NCI-H774 (cell line): ENCODE measurements around the gene ECEL1.
"Not testable (repeated sequence)": the region's sequence is repeated elsewhere in the genome, so short reads cannot be mapped to it uniquely, and the experiment has no call there.

Source experiments
- DNase-seq: peaks from one replicate; lab custom pipeline; 2025; lab: John Stamatoyannopoulos, UW

Gene ECEL1

GRCh38 chr2:232441922-232442321 lies 45.7 kb downstream of the ECEL1 start:
- DNase-seq, result not testable (repeated sequence)

- DNase-seq, result no peak
These were observed 46.4 kb downstream of the ECEL1 start for GRCh38 chr2:232441147-232441651.

DNA sequence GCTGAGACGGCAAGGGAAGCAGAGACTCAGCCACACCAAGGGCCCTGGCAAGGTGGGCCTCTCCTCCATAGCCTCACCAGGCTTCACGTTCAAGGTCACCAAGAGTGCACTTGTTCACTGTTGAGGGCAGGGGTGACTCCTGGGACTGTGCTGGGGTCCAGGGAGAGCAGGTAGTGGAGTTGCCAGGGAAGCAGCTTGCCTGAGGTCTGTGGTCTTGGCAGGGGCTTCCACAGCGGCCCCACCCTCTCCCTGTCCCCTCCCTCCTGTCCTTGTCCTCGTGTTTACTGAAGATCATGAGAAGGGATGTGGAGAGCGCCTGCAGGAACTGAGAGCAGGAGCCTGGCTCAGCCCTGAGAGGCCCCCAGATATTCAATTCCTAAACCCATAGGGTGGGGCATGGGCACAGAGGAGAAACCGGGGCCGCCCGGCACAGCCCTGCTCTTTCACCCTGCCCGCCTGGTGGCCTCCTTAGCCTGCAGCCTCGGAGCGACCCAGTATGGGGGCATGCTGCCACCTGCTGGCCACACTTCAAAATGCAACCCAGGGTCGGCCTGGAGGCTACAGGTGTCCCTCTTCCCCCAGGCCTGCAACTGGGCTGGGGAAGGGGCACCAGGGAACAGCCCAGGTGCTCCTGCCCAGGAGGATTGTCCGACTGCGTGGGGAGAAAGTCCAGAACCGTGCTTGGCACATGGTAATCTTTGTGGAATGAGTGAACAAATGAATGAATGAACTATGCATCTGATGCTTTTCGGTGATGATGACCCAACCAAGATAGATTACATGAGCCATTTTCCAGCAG lies 47.2 kb downstream of the ECEL1 start:
- peak; percentile 33 for DNase-seq

DNA sequence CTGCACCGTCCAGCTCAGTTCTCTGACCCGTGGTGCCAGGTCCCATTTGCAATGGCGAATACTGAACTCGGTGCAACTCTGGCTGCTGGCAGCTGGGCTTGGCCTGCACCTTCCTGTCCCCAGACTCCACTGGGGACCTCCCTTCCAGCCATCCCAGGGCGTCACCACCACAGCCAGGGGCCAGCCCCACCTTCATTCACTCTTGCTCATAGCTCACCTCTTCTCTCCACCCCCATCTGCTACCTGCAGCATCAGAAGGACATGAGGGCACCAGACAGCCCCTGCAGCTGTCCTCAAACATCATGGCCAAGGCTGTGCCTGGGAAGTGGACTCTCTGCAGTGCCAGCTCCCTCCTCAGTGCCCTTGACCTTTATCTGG lies 47.9 kb downstream of the ECEL1 start:
- no peak for DNase-seq

- DNase-seq, result peak; percentile 3
These were observed 48.5 kb downstream of the ECEL1 start for GRCh38 chr2:232438951-232439757.

- DNase-seq, result no peak
These were observed 49.5 kb downstream of the ECEL1 start for GRCh38 chr2:232438091-232438490.

DNA sequence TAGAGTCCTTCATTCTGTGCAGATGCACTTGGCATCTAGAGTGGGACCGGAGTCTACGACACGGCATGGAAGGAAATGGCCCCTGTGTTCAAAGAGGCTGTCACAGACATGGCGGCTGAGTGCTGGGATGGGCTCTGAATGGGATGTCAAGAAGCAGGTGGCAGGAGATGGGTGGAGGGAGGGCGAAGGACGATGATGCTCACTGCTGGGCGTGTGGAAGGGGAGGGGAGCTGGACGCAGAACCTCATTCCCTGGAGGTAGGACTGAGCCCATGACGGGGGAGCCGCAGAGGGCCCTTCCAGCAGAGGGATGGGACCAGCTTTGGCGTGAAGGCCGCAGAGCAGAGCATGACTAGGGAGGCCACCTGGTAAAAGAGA lies 50.5 kb downstream of the ECEL1 start:
- no peak for DNase-seq

DNA sequence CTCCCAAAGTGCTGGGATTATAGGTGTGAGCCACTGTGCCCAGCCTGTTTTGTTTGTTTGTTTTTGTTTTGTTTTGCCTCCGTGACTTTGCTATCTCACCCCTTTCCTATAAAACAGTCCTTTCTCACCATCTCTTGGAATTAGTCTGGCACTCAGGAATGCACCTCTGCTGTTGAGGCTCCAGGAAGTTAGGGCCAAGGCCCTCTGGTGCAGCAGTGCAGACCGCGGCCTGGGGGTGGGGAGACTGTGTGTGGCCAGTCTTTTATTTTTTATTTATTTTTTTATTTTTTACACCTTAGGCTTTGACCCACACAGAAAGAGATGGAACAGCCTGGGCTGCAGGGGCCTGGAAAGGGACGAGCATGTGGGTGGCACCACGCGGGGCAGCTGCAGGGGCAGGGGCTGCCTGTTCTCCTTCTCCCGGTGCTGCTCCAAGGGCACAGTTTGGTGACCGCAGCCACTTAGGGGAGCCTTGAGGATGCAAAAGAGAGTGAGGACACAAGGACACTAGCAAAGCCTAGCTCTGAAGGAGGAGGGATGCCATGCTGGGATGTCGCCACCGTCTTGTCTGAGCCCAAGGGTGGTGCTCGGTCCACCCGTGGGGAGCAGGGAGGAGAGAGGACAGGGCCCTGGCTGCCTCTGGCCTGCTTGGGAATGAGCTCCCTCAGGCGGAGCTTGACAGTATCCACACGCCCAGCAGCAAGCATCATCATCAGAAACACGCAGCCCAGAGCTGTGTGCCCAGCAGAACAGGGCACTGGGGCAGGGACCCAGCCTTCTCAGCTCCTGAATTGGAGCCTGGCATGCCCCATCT lies 51.0 kb downstream of the ECEL1 start:
- DNase-seq, result no peak

- DNase-seq, result no peak
These were observed 51.8 kb downstream of the ECEL1 start for GRCh38 chr2:232435805-232436204.

DNA sequence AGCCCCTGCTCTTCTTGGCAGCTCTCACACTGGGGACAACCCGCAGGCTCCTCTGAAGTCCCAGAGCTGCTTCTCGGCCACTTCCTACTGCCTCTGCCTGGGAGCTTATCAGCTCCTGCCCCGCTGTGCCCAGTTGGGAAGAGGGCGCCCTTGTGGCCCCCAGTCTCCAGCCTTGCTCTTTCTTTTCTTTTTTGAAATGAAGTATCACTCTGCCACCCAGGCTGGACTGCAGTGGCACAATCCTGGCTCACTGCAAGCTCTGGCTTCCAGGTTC lies 52.3 kb downstream of the ECEL1 start:
- no peak for DNase-seq

- DNase-seq, result no peak
These were observed 52.9 kb downstream of the ECEL1 start for GRCh38 chr2:232434563-232435374.

DNA sequence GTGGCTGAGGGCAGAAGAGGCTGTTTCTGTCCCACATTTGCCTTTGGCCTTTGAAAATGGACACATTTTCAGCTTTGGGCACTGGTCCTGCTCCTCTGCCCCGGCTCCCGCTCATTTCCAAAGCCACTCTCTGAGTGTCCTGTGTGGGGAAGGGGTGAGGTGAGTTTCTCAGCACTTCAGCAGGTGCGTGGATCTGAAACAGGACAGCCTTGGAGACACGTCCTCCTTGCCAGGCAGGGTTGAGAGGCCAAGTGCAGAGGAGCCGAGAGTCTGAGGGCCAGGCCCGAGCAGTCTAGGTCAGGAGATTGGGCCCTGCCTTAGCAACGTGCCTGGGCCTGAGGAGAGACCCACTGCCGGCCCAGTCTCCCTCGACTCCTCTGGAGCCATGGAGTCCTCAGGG lies 53.5 kb downstream of the ECEL1 start:
- DNase-seq, result no peak

DNA sequence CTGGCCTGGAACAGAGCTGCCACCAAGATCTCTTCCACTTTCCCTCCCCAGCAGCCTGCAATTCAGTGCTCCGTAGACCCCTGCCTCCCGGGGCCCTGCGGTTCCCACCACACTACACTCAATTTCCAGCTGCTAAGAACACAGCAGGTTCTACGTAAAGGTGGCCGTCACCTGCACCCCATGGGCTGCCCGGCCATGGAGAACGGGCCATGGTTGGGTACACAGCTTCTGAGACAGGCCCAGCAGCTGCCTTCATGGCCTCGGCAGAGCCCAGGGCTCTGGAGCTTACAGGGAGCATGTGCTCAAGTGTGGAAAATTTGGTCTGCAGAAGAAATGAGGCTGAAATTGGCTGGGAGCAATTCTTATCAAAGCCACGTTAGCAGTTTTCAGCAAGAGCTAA lies 54.0 kb downstream of the ECEL1 start:
- not testable (repeated sequence) for DNase-seq

GRCh38 chr2:232432598-232433184 lies 54.9 kb downstream of the ECEL1 start:
- no peak for DNase-seq

- no peak for DNase-seq
These were observed 55.7 kb downstream of the ECEL1 start for GRCh38 chr2:232431705-232432590.
